Osteoblast (primary cell): ENCODE data around the gene MAOA. TPM values are rescaled to one million over a fixed set of nuclear protein-coding genes. Genes with fewer than 3 reads are reported as not detected.

Experiments used
- DNase-seq: peaks from one replicate; pipeline ENCODE4 v3.0.0; 2011; ENCODE audit warnings: low spot score, mixed read lengths; ENCODE audit not compliant: insufficient read length; ENCODE audit errors: missing footprints
- H2AFZ ChIP-seq: 2 replicates; pipeline ENCODE4 v1.6.0; 2011; ENCODE audit warnings: mild to moderate bottlenecking, low read length
- H3K27ac ChIP-seq: 2 replicates; pipeline ENCODE4 v1.5.1; 2011; ENCODE audit warnings: mild to moderate bottlenecking, low read depth, low read length, moderate library complexity
- H3K27me3 ChIP-seq: 2 replicates; pipeline ENCODE4 v1.6.0; 2012; ENCODE audit warnings: mild to moderate bottlenecking, control low read depth, inconsistent platforms, low read length, moderate library complexity; ENCODE audit not compliant: insufficient read depth
- H3K36me3 ChIP-seq: 2 replicates; pipeline ENCODE4 v1.5.1; 2011; ENCODE audit warnings: mild to moderate bottlenecking, low read length, control low read depth, moderate library complexity; ENCODE audit not compliant: insufficient read depth
- H3K4me1 ChIP-seq: 2 replicates; pipeline ENCODE4 v1.5.1; 2011; ENCODE audit warnings: mild to moderate bottlenecking, low read length, control low read depth, moderate library complexity; ENCODE audit not compliant: insufficient read depth
- H3K4me2 ChIP-seq: 2 replicates; pipeline ENCODE4 v1.6.0; 2011; ENCODE audit warnings: mild to moderate bottlenecking, low read length; ENCODE audit not compliant: insufficient read depth
- H3K4me3 ChIP-seq: fragments of 200-600 bp; sonication (generic); 3 replicates; pipeline ENCODE4 v1.5.1; 2012; ENCODE audit warnings: mild to moderate bottlenecking, low read length, inconsistent platforms; ENCODE audit not compliant: insufficient read depth
- H3K79me2 ChIP-seq: 2 replicates; pipeline ENCODE4 v1.6.0; 2012; ENCODE audit warnings: mild to moderate bottlenecking, low read length, control low read depth, inconsistent platforms; ENCODE audit not compliant: insufficient read depth
- H3K9me3 ChIP-seq: 2 replicates; pipeline ENCODE4 v1.5.1; 2011; ENCODE audit warnings: low read depth, low read length, control low read depth
- H4K20me1 ChIP-seq: 2 replicates; pipeline ENCODE4 v1.6.0; 2012; ENCODE audit warnings: mild to moderate bottlenecking, low read length, control low read depth; ENCODE audit not compliant: insufficient read depth
- total RNA-seq: library from RNA; depleted of rRNA; stranded (reverse); fragments of >200 nt; gene quantifications from 2 replicates; pipeline ENCODE4 v1.2.3, GENCODE V29; 2012
- TF ChIP-seq, protein P1 (sequence below): IDR thresholded peaks from 2 replicates; pipeline ENCODE4 v1.5.1; 2011; ENCODE audit warnings: mild to moderate bottlenecking, low read depth, low read length, moderate library complexity; ENCODE audit errors: extremely low read depth

MAOA gene
- total RNA-seq, 1 donor, result 5.8 TPM

DNA sequence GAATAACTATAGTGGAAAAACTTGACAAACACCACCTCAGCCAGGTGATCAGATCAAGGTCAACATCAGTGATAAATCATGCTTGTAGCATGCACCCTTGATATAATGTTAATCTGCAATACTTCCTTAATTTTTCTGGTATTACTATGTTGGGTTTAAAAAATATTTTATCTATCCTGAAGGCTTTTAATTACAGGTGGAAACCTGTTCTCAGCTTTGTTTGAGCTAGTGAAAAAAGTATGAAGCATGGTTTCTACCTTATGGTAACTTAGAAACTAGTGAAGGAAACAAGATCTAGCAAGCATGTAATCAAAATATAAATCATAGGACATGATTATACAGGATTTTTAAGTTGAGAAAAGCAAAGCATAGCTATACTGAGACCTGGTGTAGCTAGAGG is 26.6 kb downstream of the MAOA start:
- no peaks in the 10 kb centered on the region for H3K36me3 ChIP-seq
- no peaks in the 10 kb centered on the region for H3K27me3 ChIP-seq
- H3K79me2 ChIP-seq, result no peaks in the 10 kb centered on the region
- no peaks in the 10 kb centered on the region for H4K20me1 ChIP-seq
- H3K4me2 ChIP-seq, result no peak overlapping the region
- H3K4me3 ChIP-seq, result no peak overlapping the region
- no peaks in the 10 kb centered on the region for H3K9me3 ChIP-seq
- no peak for DNase-seq
- H2AFZ ChIP-seq, result no peak overlapping the region
- no peaks in the 10 kb centered on the region for H3K4me1 ChIP-seq
- no peak overlapping the region for H3K27ac ChIP-seq
- TF ChIP-seq, protein P1, sequence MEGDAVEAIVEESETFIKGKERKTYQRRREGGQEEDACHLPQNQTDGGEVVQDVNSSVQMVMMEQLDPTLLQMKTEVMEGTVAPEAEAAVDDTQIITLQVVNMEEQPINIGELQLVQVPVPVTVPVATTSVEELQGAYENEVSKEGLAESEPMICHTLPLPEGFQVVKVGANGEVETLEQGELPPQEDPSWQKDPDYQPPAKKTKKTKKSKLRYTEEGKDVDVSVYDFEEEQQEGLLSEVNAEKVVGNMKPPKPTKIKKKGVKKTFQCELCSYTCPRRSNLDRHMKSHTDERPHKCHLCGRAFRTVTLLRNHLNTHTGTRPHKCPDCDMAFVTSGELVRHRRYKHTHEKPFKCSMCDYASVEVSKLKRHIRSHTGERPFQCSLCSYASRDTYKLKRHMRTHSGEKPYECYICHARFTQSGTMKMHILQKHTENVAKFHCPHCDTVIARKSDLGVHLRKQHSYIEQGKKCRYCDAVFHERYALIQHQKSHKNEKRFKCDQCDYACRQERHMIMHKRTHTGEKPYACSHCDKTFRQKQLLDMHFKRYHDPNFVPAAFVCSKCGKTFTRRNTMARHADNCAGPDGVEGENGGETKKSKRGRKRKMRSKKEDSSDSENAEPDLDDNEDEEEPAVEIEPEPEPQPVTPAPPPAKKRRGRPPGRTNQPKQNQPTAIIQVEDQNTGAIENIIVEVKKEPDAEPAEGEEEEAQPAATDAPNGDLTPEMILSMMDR, result no peak

GRCh38 chrX:43685221-43685620 is 29.1 kb downstream of the MAOA start:
- no peaks in the 10 kb centered on the region for H3K4me1 ChIP-seq
- H3K79me2 ChIP-seq, result no peaks in the 10 kb centered on the region
- no peak overlapping the region for H3K4me2 ChIP-seq
- H3K27ac ChIP-seq, result no peak overlapping the region
- TF ChIP-seq, protein P1, result no peak
- no peaks in the 10 kb centered on the region for H3K36me3 ChIP-seq
- no peaks in the 10 kb centered on the region for H4K20me1 ChIP-seq
- H3K27me3 ChIP-seq, result no peaks in the 10 kb centered on the region
- no peaks in the 10 kb centered on the region for H3K9me3 ChIP-seq
- no peak for DNase-seq
- H3K4me3 ChIP-seq, result no peak overlapping the region
- H2AFZ ChIP-seq, result no peak overlapping the region

- Histone ChIP-seq H3K4me3 (no peak overlapping the region), H3K79me2 (no peaks in the 10 kb centered on the region), H4K20me1 (no peaks in the 10 kb centered on the region), H2AFZ (no peak overlapping the region), H3K4me2 (no peak overlapping the region), H3K27me3 (no peaks in the 10 kb centered on the region), H3K27ac (no peak overlapping the region), H3K9me3 (no peaks in the 10 kb centered on the region), H3K36me3 (no peaks in the 10 kb centered on the region), H3K4me1 (no peaks in the 10 kb centered on the region)
- TF ChIP-seq, protein P1, result no peak
- no peak for DNase-seq
Observed at GRCh38 chrX:43688586-43688985, 32.5 kb downstream of the MAOA start.

DNA sequence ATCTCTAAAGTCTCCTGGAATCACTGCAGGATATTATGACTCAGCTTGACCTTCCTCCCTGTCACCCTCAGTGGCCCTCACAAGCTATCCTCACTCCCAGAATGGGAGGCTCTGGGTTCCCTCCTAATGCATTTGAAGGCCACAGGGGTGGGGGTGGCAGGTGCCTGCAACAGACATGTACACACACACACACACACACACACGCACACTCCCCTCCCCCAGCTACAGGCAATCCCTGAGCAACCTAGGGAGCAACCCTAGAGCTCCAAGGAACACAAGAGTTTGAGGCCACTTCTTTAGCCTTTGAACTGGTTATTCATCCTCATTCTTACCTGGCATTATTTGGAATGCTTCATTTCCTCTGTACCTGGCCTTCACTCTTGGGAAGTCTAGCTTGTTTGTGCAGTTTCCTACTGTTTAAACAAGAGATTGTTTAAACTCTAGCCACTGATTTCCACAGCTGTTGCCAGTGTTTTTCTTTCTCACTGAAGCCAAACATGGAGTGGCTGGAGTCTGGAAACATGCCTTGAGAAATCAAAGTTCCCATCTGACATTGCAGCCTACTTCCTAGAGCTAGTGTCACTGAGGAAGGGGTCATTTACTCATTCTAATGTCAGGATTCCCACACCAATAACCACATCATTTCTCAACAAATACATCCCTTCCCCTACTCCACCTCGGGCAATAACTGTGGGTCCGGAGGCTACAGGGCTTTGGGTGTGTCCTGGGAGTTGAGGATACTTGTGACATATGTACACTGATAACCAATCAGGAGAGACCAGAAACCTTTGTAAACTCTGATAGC is 37.7 kb downstream of the MAOA start:
- Histone ChIP-seq H3K4me1 (no peaks in the 10 kb centered on the region), H2AFZ (no peak overlapping the region), H3K27ac (no peak overlapping the region), H3K36me3 (no peaks in the 10 kb centered on the region), H3K9me3 (no peaks in the 10 kb centered on the region), H4K20me1 (no peaks in the 10 kb centered on the region), H3K27me3 (no peaks in the 10 kb centered on the region), H3K79me2 (no peaks in the 10 kb centered on the region), H3K4me3 (no peak overlapping the region), H3K4me2 (no peak overlapping the region)
- TF ChIP-seq, protein P1, result no peak
- no peak for DNase-seq
